HepG2 (cell line): ENCODE measurements around the gene IMPACT.

Source experiments
- ADNP ChIP-seq: sonication (generic); formaldehyde crosslinking; IDR thresholded peaks from 2 replicates; pipeline ENCODE4 v1.4.0; 2020; ENCODE audit warnings: missing genetic modification reagents
- RFX5 ChIP-seq: IDR thresholded peaks from 2 replicates; pipeline ENCODE4 v1.6.1; 2011; ENCODE audit warnings: low read depth, low read length, improper control_type of control experiment
- TBP ChIP-seq: sonication (generic); formaldehyde crosslinking; IDR thresholded peaks from 2 replicates; pipeline ENCODE4 v1.5.0; 2020; ENCODE audit warnings: missing genetic modification reagents
- ZNF329 ChIP-seq: sonication (generic); formaldehyde crosslinking; IDR thresholded peaks from 2 replicates; pipeline ENCODE4 v1.9.0; 2021; ENCODE audit warnings: low read depth, mild to moderate bottlenecking, missing genetic modification reagents

DNA sequence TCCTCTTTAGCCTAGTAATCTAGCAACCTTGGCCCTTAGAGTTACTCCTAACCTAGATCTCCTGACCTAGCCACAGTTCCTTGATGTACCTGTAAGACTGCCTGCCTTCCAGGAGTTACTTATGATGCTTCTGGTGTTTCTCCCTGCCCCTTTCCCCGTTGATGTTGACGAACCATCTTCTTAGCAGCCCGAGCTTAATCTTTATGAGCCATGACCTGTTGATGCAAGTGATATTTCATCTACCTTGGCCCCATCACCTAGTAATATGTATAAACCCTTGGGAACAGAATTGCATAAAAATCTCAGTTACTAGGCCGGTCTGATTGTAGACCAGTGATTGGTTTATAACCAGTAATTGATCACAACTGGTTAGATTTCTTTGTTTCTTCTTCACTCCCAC is 2.7 kb downstream of the IMPACT start:
- no peak for TF ChIP-seq ADNP
- no peak for TF ChIP-seq RFX5
- TF ChIP-seq TBP (CRISPR knock-in tag), result no peak
- TF ChIP-seq ZNF329 (CRISPR knock-in tag), result no peak
